HEK293T (cell line): ENCODE measurements around the gene UBASH3A.

Experiments used
- CTCF ChIA-PET: fragments of 350-600 bp; formaldehyde crosslinking; extraction: SDS; loops from one replicate; lab custom pipeline; 2021; ENCODE audit warnings: antibody characterized with exemption, inconsistent platforms; lab: Yijun Ruan, JAX
- POLR2A ChIA-PET: fragments of 350-600 bp; formaldehyde crosslinking; extraction: SDS; loops from one replicate; lab custom pipeline; 2020; ENCODE audit warnings: antibody characterized with exemption, inconsistent platforms; lab: Yijun Ruan, JAX
- DNase-seq: peaks from one replicate; pipeline ENCODE4 v3.0.0; 2012; ENCODE audit warnings: mixed read lengths; ENCODE audit errors: extremely low spot score
- ARNT ChIP-seq: fragments of 450-650 bp; IDR thresholded peaks from 2 replicates; pipeline ENCODE4 v1.6.1; 2017; ENCODE audit warnings: mild to moderate bottlenecking
- BHLHE40 ChIP-seq: fragments of 450-650 bp; IDR thresholded peaks from 2 replicates; pipeline ENCODE4 v1.6.1; 2016; ENCODE audit warnings: mild to moderate bottlenecking, moderate library complexity, borderline replicate concordance
- CTBP1 ChIP-seq: fragments of 450-650 bp; IDR thresholded peaks from 2 replicates; pipeline ENCODE4 v1.6.1; 2016; ENCODE audit warnings: borderline replicate concordance
- ELF4 ChIP-seq: fragments of 450-650 bp; IDR thresholded peaks from 2 replicates; pipeline ENCODE4 v1.6.1; 2017; ENCODE audit warnings: antibody characterized with exemption
- FOXA1 ChIP-seq: fragments of 450-650 bp; IDR thresholded peaks from 2 replicates; pipeline ENCODE4 v1.6.1; 2016; ENCODE audit warnings: mild to moderate bottlenecking
- FOXK2 ChIP-seq: fragments of 450-650 bp; IDR thresholded peaks from 2 replicates; pipeline ENCODE4 v1.6.1; 2016; ENCODE audit warnings: mild to moderate bottlenecking
- FOXM1 ChIP-seq: fragments of 450-650 bp; IDR thresholded peaks from 2 replicates; pipeline ENCODE4 v1.6.1; 2017; ENCODE audit warnings: mild to moderate bottlenecking, borderline replicate concordance
- HDGF ChIP-seq: fragments of 450-650 bp; IDR thresholded peaks from 2 replicates; pipeline ENCODE4 v1.6.1; 2017; ENCODE audit warnings: antibody characterized with exemption, borderline replicate concordance
- L3MBTL2 ChIP-seq: fragments of 450-650 bp; conservative IDR thresholded peaks from 2 replicates; pipeline ENCODE4 v1.6.1; 2016; ENCODE audit warnings: mild to moderate bottlenecking
- LEF1 ChIP-seq: fragments of 450-650 bp; IDR thresholded peaks from 2 replicates; pipeline ENCODE4 v1.6.1; 2017; ENCODE audit warnings: mild to moderate bottlenecking, borderline replicate concordance
- NFRKB ChIP-seq: fragments of 450-650 bp; IDR thresholded peaks from 2 replicates; pipeline ENCODE4 v1.6.1; 2016; ENCODE audit warnings: mild to moderate bottlenecking, moderate library complexity
- PKNOX1 ChIP-seq: fragments of 450-650 bp; IDR thresholded peaks from 2 replicates; pipeline ENCODE4 v1.6.1; 2016
- SP1 ChIP-seq: fragments of 450-650 bp; IDR thresholded peaks from 2 replicates; pipeline ENCODE4 v1.6.1; 2017
- SUZ12 ChIP-seq: fragments of 450-650 bp; IDR thresholded peaks from 2 replicates; pipeline ENCODE4 v1.6.1; 2016; ENCODE audit warnings: mild to moderate bottlenecking
- TARDBP ChIP-seq: fragments of 450-650 bp; IDR thresholded peaks from 2 replicates; pipeline ENCODE4 v1.6.1; 2016
- ZNF384 ChIP-seq: fragments of 450-650 bp; IDR thresholded peaks from 2 replicates; pipeline ENCODE4 v1.6.1; 2016

Gene UBASH3A

DNA sequence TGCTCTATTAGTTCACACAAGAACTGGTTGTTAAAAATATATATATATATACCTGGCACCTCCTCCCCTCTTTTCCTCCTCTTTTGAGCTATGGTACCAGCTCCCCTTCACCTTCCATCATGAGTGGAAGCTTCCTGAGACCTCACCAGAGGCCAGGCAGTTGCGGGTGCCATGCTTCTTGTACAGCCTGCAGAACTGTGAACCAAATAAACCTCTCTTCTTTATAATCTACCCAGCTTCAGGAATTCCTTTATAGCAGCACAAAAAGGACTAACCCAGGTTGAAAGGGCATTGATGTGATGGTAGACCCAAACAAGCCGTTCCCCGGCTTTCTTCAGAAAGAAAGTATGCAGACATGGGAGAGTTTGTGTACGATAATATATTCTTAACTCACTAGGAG lies 77.5 kb downstream of the UBASH3A start:
- CTCF ChIA-PET, result no interaction called here
- no peak for TF ChIP-seq HDGF
- no peak for TF ChIP-seq FOXK2
- TF ChIP-seq ELF4, result no peak
- no peak for TF ChIP-seq ARNT
- no peak for TF ChIP-seq SP1
- no peak for TF ChIP-seq SUZ12
- POLR2A ChIA-PET, result no interaction called here
- no peak for DNase-seq

GRCh38 chr21:42484966-42485365 lies 81.3 kb downstream of the UBASH3A start:
- TF ChIP-seq HDGF (no peak), LEF1 (no peak), BHLHE40 (no peak), TARDBP (no peak), ARNT (no peak)
- DNase-seq, result no peak
- POLR2A ChIA-PET, result no interaction called here
- CTCF ChIA-PET, result no interaction called here

DNA sequence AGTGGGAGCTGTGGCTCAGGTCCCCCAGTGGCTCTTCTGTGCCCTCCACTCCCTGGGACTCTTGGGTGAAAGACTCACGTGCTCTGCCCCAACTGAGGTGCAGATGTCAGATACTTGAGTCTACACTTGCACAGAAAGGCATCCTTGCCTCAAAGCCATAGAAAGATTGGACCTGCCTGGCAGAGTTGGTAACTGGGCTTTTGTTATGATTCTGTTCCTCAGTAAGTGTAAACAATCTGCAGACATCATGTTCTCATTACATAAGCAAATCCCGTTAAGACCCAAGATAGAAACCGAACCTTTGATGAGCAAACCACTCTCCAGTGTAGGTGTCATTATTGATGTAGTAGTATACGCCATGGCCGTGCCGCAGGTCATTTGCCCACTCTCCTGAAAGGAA lies 82.4 kb downstream of the UBASH3A start:
- ChIA-PET CTCF (no interaction called here), POLR2A (no interaction called here)
- no peak for TF ChIP-seq ARNT
- TF ChIP-seq FOXK2, result no peak
- no peak for TF ChIP-seq PKNOX1
- TF ChIP-seq HDGF, result no peak
- TF ChIP-seq ZNF384, result no peak
- no peak for TF ChIP-seq TARDBP
- TF ChIP-seq L3MBTL2, result no peak
- no peak for TF ChIP-seq NFRKB
- TF ChIP-seq FOXA1, result no peak
- no peak for TF ChIP-seq BHLHE40
- TF ChIP-seq SP1, result no peak
- TF ChIP-seq LEF1, result no peak
- TF ChIP-seq CTBP1, result no peak
- no peak for TF ChIP-seq ELF4
- TF ChIP-seq FOXM1, result no peak
- TF ChIP-seq SUZ12, result no peak
- DNase-seq, result no peak

DNA sequence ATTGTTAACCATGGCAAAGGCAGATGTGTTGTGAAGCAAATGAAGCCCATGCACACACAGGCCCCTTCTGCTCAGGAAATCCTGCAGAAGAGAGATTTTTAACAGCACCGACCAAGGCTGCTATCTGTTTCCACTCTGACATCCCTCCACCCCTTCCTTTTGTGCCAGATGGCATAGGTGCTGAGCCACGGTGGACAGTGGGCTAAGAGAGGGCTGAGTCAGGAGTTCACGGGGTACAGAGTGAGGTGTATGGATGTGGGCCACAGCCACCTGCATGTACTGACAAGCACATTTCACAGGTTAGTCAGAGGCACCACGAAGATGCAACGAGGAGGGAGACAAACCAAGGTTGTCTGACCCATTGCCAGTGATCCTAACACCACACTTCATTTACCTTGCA lies 82.8 kb downstream of the UBASH3A start:
- no peak for DNase-seq
- TF ChIP-seq TARDBP (no peak), ARNT (no peak), FOXA1 (no peak), NFRKB (no peak), CTBP1 (no peak), L3MBTL2 (no peak), BHLHE40 (no peak), HDGF (no peak), PKNOX1 (no peak), FOXK2 (no peak), LEF1 (no peak), FOXM1 (no peak), ELF4 (no peak), ZNF384 (no peak)
- POLR2A ChIA-PET, result no interaction called here
- CTCF ChIA-PET, result no interaction called here

- no peak for DNase-seq
- POLR2A ChIA-PET, result no interaction called here
- TF ChIP-seq FOXK2 (no peak), TARDBP (no peak)
- CTCF ChIA-PET, result no interaction called here
These were observed 85.4 kb downstream of the UBASH3A start for GRCh38 chr21:42489006-42489563.

- ChIA-PET CTCF (no interaction called here), POLR2A (no interaction called here)
- DNase-seq, result no peak
- TF ChIP-seq ARNT (no peak), CTBP1 (no peak), BHLHE40 (no peak), HDGF (no peak), FOXM1 (no peak), TARDBP (no peak), PKNOX1 (no peak), LEF1 (no peak), ZNF384 (no peak), L3MBTL2 (no peak), FOXK2 (no peak), NFRKB (no peak), SP1 (no peak), ELF4 (no peak), SUZ12 (no peak), FOXA1 (no peak)
These were observed 86.3 kb downstream of the UBASH3A start for GRCh38 chr21:42489991-42490390.

- no peak for DNase-seq
- POLR2A ChIA-PET, result no interaction called here
- CTCF ChIA-PET, result no interaction called here
These were observed 87.0 kb downstream of the UBASH3A start for GRCh38 chr21:42490720-42491119.

More at GRCh38 chr21:42490720-42491119, 87.0 kb downstream of the UBASH3A start:
- TF ChIP-seq SUZ12, result no peak
- no peak for TF ChIP-seq FOXK2
- no peak for TF ChIP-seq HDGF
- no peak for TF ChIP-seq PKNOX1
- TF ChIP-seq FOXA1, result no peak
- no peak for TF ChIP-seq CTBP1
- TF ChIP-seq ZNF384, result no peak
- TF ChIP-seq TARDBP, result no peak
- no peak for TF ChIP-seq LEF1
- no peak for TF ChIP-seq SP1
- TF ChIP-seq NFRKB, result no peak
- no peak for TF ChIP-seq FOXM1
- TF ChIP-seq L3MBTL2, result no peak
- no peak for TF ChIP-seq ARNT
- TF ChIP-seq ELF4, result no peak
- TF ChIP-seq BHLHE40, result no peak
